ENCODE data around the gene TMEM187. TPM values are rescaled to one million over a fixed set of nuclear protein-coding genes. Genes with fewer than 3 reads are reported as not detected.

TMEM187 gene
- total RNA-seq, 1 donor from 2014 or later = 6.7 TPM

DNA sequence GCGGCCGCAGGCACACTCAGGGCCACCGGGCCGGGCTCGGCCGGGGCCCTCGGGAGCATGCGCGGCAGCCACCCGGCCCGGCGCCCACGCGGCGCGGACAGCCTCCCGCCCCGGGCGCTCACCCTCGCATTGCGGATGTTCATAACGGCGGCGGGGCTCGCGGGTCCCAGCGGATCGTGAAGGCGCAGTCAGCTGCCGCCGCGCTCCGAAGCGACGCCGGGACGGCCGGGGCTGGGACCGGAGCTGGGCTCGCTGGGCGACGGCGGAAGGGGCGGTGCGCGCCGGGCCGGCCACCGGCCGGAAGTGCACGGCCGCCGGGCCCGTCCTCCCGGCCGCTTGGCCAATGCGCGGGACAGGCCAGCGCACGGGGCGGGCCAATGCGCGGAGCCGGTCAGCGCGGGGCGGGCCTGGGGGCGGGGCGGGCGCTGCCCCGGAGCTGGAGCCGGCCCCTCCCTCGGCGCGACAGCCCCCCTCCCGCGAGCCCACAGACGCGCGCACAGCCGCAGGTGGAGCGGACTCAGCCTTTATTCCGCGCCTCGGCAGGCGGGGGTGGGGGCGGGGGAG, 37.7 kb upstream of the TMEM187 start, which contains the start of gene NAA10:
NAA10 (minus strand) TSS at position 276 of the 564 bp plus-strand sequence; CDS start at position 143, 133 bp downstream.
- H3K27me3 Mint-ChIP-seq (ENCODE audit: unreplicated experiment) = peaks cover 2% of the 10 kb centered on the region
- H3K9me3 Mint-ChIP-seq (ENCODE audit: unreplicated experiment) = peaks cover 1% of the 10 kb centered on the region
- H3K36me3 Mint-ChIP-seq (ENCODE audit: unreplicated experiment) = no peaks in the 10 kb centered on the region
- peak; percentile 73 for DNase-seq
- H3K4me3 Mint-ChIP-seq (ENCODE audit: unreplicated experiment) = peak within 1 kb of the TSS; percentile 84
- H3K27ac Mint-ChIP-seq (ENCODE audit: unreplicated experiment) = peak within 1 kb of the TSS; percentile 48
- TF ChIP-seq, protein P1, sequence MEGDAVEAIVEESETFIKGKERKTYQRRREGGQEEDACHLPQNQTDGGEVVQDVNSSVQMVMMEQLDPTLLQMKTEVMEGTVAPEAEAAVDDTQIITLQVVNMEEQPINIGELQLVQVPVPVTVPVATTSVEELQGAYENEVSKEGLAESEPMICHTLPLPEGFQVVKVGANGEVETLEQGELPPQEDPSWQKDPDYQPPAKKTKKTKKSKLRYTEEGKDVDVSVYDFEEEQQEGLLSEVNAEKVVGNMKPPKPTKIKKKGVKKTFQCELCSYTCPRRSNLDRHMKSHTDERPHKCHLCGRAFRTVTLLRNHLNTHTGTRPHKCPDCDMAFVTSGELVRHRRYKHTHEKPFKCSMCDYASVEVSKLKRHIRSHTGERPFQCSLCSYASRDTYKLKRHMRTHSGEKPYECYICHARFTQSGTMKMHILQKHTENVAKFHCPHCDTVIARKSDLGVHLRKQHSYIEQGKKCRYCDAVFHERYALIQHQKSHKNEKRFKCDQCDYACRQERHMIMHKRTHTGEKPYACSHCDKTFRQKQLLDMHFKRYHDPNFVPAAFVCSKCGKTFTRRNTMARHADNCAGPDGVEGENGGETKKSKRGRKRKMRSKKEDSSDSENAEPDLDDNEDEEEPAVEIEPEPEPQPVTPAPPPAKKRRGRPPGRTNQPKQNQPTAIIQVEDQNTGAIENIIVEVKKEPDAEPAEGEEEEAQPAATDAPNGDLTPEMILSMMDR (IDR thresholded peaks at IDR 0.05; ENCODE audit: partially characterized antibody, unreplicated experiment) = no peak
- H3K4me1 Mint-ChIP-seq (ENCODE audit: low read depth, unreplicated experiment) = no peaks in the 10 kb centered on the region

DNA sequence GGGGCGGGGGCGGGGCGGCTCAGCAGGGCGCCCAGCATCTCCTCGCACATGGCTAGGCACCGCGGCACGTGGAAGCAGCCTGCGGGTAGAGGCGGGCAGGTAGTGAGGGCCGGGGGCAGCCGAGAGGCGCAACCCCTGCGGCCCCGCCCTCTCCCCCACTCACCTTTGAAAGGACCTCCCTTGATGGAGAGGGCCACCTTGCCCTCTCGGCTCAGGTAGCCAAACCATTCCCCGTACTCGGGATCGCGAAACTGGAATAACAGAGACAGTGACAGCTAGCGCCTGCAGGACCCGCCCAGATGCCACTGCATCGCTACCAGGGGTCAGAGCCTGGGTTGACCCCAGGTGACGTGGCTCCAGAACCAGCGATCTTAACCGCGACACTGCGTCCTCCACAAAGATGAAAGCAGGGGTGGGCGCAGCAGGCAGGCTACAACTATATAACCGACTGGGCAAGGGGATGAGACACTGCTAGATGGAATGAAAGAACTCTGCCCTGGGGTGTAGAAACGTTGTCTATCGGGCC, 37.2 kb upstream of the TMEM187 start:
- H3K4me1 Mint-ChIP-seq (ENCODE audit: low read depth, unreplicated experiment) = no peaks in the 10 kb centered on the region
- no peaks in the 10 kb centered on the region for H3K36me3 Mint-ChIP-seq (ENCODE audit: unreplicated experiment)
- peaks cover 2% of the 10 kb centered on the region for H3K27me3 Mint-ChIP-seq (ENCODE audit: unreplicated experiment)
- H3K9me3 Mint-ChIP-seq (ENCODE audit: unreplicated experiment) = peaks cover 1% of the 10 kb centered on the region
- H3K27ac Mint-ChIP-seq (ENCODE audit: unreplicated experiment) = no peak overlapping the region
- no peak for DNase-seq
- peak overlapping the region; percentile 78 for H3K4me3 Mint-ChIP-seq (ENCODE audit: unreplicated experiment)
- TF ChIP-seq, protein P1 (IDR thresholded peaks at IDR 0.05; ENCODE audit: partially characterized antibody, unreplicated experiment) = no peak

DNA sequence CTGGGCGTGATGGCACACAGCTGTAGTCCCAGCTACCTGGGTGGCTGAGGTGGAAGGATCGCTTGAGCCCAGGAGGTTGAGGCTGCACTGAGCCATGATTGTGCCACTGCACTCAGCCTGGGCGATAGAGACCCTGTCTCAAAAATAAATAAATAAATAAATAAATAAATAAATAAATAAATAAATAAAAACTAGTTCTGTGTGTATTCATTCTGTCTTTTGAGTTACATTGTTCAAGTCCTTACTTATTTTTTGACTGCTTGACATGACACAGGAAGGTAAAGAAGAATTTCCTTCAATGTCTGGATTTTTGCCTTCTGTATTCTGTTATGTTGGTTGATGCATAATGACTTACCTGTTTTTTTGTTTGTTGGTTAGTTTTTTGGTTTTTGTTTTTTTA, 35.5 kb upstream of the TMEM187 start:
- Mint-ChIP-seq H3K9me3 (ENCODE audit: unreplicated experiment) (peaks cover 1% of the 10 kb centered on the region), H3K27me3 (ENCODE audit: unreplicated experiment) (peaks cover 2% of the 10 kb centered on the region), H3K4me1 (ENCODE audit: low read depth, unreplicated experiment) (no peaks in the 10 kb centered on the region), H3K27ac (ENCODE audit: unreplicated experiment) (no peak overlapping the region), H3K36me3 (ENCODE audit: unreplicated experiment) (no peaks in the 10 kb centered on the region), H3K4me3 (ENCODE audit: unreplicated experiment) (no peak overlapping the region)
- no peak for DNase-seq
- TF ChIP-seq, protein P1 (IDR thresholded peaks at IDR 0.05; ENCODE audit: partially characterized antibody, unreplicated experiment) = no peak

DNA sequence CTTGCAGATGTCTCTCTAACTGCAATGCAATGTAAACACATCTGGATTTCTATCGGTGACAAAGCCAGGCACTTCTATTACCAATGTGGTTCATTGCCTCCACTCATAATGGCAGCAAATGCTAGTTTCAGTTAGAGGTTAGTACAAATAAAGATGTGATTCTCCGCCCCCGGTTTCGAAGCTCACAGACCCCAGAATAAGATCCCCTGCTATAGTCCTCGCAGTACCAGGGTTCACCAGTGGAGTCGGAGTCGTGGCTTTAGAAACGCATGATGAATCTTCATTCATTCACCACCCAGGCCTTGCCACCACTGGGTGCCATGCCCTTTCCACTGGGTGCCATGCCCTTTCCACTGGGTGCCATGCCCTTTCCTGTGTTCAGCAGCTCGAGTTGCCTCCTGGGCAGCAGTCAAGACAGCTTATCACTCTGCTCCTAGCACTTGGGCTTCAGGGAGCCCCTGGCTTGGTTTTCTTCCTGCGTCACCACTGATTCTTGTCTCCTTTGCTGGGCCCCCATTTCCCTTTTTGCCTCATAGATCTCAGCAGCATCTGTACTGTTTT, 34.2 kb upstream of the TMEM187 start:
- H3K27me3 Mint-ChIP-seq (ENCODE audit: unreplicated experiment) = peaks cover 2% of the 10 kb centered on the region
- H3K36me3 Mint-ChIP-seq (ENCODE audit: unreplicated experiment) = no peaks in the 10 kb centered on the region
- no peak overlapping the region for H3K4me3 Mint-ChIP-seq (ENCODE audit: unreplicated experiment)
- TF ChIP-seq, protein P1 (IDR thresholded peaks at IDR 0.05; ENCODE audit: partially characterized antibody, unreplicated experiment) = no peak
- DNase-seq = no peak
- peaks cover 1% of the 10 kb centered on the region for H3K9me3 Mint-ChIP-seq (ENCODE audit: unreplicated experiment)
- H3K27ac Mint-ChIP-seq (ENCODE audit: unreplicated experiment) = no peak overlapping the region
- no peaks in the 10 kb centered on the region for H3K4me1 Mint-ChIP-seq (ENCODE audit: low read depth, unreplicated experiment)

DNA sequence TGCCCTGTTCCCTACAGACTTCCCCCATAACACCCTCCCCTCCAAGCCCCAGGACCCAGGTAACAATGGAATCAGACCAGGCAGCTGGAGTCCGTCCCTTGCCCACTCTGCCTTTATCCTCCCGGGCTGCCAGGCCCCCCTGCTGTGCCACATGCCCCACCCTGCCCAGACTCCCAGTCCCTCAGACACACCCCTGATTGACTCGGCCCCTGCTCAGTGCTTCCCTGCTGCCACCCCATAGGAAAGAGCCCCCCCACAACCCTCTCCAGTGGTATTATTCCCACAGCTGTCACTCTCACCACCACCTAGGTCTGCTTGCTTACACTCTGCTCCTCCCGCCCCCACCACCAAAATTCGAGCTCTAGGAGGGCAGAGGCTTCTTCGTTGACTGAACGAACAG, 33.0 kb upstream of the TMEM187 start:
- Mint-ChIP-seq H3K27me3 (ENCODE audit: unreplicated experiment) (peaks cover 2% of the 10 kb centered on the region), H3K27ac (ENCODE audit: unreplicated experiment) (no peak overlapping the region), H3K4me1 (ENCODE audit: low read depth, unreplicated experiment) (no peaks in the 10 kb centered on the region), H3K4me3 (ENCODE audit: unreplicated experiment) (no peak overlapping the region), H3K36me3 (ENCODE audit: unreplicated experiment) (no peaks in the 10 kb centered on the region), H3K9me3 (ENCODE audit: unreplicated experiment) (peaks cover 1% of the 10 kb centered on the region)
- no peak for DNase-seq
- TF ChIP-seq, protein P1 (IDR thresholded peaks at IDR 0.05; ENCODE audit: partially characterized antibody, unreplicated experiment) = no peak

Data from glutamatergic neuron (in vitro differentiated cells).